NCI-H1092 (cell line): ENCODE results near the gene ELMO1.

ENCODE experiments used
- DNase-seq: peaks from one replicate; lab custom pipeline; 2025; lab: John Stamatoyannopoulos, UW

Gene ELMO1

DNA sequence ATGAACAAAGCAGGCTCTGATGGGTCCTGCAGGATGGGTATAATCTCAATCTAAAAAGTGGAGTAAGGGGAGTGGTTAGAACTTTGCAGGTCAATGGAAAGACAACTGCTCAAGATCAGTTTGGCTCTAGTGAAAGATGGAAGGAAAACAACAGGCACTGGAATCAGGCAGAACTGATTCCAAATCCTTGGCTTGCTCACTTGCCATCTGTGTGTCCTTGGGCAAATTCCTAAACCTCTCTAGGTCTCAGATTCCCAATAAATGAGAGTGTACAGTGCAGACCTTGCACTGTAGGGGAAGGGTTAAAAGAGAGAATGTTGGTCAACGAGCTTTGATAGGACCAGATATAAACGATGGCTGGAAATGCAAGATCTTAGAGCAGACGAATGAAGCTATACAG lies 538.3 kb downstream of the ELMO1 start:
- DNase-seq = no peak

- DNase-seq = no peak
These were observed 541.6 kb downstream of the ELMO1 start for GRCh38 chr7:36906956-36907635.

DNA sequence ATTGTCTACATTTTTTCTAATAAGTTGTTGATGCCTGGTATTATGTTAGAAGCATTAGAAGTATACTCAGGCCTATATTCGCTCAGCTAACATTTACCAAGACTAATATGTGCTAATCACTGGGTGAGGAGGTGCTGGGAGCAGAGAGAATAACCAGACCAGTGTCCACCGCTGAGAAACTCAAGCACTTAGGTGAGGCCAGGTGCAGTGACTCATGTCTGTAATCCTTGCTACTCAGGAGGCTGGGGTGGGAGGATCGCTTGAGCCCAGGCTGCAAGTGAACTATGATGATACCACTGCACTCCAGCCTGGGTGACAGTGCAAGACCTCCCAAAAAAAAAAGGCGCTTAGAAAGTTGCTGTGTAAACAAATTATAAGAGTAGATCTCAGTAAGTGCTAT lies 542.2 kb downstream of the ELMO1 start:
- DNase-seq = no peak

DNA sequence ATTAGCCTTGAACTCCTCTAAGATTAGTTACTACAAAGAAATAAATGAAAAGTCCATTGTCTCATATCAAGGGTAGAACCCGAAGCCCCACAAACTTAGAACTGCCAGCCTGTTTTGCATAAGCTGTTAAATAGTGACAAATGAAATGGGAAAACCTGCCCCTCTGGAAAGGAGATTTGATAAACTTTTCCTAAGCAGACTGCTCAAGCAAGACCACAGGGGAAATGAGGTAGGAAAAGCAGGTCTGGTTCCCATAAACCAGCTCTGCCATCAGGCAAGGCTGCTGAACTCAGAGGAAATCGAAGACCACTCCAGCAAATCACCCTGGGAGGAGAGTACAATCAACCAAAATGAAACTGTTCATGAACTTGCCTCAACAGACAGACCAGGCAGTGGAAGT lies 542.8 kb downstream of the ELMO1 start:
- DNase-seq = no peak

GRCh38 chr7:36904802-36905201 lies 543.9 kb downstream of the ELMO1 start:
- DNase-seq = no peak

DNA sequence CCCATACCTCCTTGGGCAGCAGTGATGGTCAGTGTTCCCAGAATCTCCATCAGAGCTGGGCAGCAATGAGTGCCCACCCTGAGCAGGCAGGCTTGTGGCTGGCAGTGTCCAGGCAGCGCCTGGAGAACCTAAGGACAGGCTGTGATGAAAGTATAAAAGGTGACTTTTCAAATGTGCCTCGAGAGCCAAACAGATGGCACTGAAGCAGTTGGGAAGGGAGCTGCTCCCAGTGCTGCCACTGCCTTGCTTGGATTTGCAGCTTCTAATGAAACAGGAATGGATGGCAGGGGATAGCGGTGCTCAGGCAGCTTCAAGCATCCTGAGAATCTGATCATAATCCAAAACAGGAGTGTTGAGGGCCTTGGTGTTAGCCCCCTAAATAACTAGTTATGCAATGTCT lies 544.6 kb downstream of the ELMO1 start:
- DNase-seq = no peak

GRCh38 chr7:36900988-36901710 lies 547.5 kb downstream of the ELMO1 start:
- no peak for DNase-seq

DNA sequence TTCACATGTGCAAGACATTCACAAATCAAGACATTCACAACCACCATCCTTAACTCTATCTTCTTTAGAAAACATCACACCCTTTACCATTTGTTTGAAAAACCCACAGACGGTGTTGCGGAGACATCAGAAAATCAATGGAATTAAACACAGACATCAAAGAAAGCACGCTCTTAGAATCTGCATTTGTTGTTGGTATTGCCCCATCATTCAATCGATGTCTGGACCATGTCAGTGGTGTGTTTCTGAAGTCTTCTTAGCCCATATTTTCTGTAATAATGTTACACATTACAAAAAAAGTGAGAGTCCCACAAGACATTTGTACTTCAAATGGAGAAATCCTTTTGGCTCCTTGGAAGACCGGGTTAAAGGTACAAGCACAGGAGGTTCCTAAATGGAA lies 550.5 kb downstream of the ELMO1 start:
- no peak for DNase-seq

DNA sequence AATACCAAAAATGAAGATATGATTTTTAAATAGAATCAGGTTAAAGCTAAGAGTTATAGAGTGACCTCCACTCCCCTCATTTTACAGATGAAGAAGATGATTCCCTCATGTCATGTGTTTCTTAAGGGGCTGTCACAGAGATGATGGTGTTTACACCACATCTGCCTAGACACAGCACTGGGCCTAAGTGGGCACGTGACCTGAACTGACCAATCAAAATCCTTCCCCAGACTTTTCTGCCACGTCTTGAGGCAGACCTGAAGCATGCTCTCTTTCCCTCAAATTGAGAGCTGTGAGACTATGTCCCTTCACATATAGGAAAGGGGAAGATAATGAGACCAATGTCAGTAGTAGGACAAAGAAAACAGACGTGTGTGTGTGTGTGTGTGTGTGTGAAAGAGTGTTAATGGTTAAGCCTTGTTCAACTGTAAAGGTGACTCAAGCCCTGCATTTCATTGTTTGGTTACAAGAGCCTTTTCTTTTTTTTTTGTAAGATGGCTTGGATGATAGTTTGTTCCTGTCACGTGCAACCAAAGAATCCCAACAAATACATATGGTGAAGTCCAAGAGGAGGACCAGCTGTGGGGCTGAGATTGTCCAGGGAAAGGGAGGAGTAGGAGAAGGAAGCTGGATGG lies 551.6 kb downstream of the ELMO1 start:
- DNase-seq = no peak

GRCh38 chr7:36896418-36896817 lies 552.2 kb downstream of the ELMO1 start:
- no peak for DNase-seq

GRCh38 chr7:36895192-36895591 lies 553.5 kb downstream of the ELMO1 start:
- no peak for DNase-seq

DNA sequence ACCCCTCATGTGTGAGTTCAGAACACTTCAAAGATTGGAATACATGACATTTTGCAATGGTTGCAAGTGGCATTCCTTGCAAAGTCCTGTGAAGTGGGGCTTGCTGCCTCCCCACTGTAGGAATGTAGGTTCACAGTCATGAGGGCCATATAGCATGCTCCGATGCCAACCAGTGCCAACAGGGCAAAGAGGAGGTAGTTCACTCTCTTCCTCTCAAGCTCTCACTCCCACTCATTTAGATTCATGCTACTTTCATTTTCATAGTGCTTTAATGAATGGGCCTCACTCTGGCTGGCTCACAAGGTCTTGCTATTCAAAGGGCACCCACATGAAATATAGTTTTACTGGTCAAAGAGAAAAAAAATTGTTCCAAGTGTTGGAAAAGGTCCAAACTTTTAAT lies 554.5 kb downstream of the ELMO1 start:
- no peak for DNase-seq

- no peak for DNase-seq
These were observed 559.5 kb downstream of the ELMO1 start for GRCh38 chr7:36889182-36889581.

- DNase-seq = no peak
These were observed 560.7 kb downstream of the ELMO1 start for GRCh38 chr7:36887969-36888368.

- no peak for DNase-seq
These were observed 561.4 kb downstream of the ELMO1 start for GRCh38 chr7:36887233-36887632.

- no peak for DNase-seq
These were observed 563.8 kb downstream of the ELMO1 start for GRCh38 chr7:36884910-36885309.

DNA sequence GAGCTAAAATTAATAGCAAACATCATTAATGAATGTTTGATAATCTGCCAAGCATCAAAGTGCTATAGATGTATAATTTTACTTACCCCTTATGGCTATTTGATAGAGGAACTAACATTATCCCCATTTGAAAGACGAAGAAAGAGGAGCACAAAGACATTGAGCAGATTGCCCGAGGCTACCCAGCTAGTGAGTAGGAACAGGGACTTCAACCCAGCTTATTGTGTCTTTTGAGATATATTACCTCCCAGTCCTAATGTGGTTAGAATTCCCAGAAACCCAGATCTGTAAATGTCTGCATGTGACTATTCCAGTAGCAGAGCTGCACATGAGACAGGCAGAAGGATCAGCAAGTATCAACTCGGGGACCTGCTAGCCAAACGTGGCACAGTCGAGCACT lies 564.3 kb downstream of the ELMO1 start:
- no peak for DNase-seq

DNA sequence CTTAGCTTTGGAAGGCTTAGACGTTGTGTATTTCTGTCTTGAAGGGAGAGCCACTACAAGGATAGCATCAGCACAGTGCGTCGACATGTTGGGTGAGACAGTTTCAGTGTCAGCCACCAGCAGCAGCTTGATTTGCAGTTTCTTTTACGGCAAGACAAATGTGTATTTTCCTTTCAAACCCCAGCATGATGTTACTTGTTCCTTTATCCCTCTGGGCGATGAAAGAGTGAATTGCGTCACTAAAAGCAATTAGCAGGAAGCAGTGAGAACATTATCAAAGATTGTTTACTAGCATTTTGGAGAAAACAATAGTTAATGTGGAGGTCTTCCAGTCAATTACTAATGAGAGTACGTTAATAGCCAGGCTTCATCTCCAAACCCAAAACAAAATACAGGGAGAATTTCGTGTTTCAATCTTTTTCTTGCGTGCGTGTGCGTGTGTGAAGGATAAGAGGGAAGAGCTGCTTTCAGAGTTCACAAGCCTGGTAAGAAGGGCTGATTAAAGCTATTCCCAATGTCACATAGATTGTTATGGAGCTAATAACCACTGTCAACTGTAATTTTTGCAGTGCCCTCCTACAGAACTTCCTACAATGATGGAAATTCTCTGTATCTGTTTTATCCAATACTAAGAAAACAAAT lies 567.3 kb downstream of the ELMO1 start:
- no peak for DNase-seq

DNA sequence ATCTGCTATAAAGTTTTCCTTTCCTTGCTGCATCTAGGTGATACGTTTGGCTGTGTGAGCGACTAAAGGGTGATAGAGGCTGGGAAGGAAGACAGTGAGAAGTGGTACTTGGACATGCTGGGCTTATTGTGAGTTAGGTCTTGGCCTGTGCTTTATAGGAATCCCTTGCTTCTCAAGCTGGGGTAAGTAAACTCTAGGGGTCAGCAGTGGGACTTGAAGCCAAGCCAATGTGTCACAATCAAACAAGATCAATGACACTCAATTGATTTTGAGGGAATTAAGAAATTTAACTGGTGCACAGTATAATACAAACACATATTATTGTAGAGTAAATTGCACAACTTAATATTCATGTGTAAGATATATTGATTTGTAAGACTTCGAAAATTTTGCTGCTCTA lies 568.6 kb downstream of the ELMO1 start:
- DNase-seq = no peak

- DNase-seq = no peak
These were observed 569.6 kb downstream of the ELMO1 start for GRCh38 chr7:36879021-36879420.

DNA sequence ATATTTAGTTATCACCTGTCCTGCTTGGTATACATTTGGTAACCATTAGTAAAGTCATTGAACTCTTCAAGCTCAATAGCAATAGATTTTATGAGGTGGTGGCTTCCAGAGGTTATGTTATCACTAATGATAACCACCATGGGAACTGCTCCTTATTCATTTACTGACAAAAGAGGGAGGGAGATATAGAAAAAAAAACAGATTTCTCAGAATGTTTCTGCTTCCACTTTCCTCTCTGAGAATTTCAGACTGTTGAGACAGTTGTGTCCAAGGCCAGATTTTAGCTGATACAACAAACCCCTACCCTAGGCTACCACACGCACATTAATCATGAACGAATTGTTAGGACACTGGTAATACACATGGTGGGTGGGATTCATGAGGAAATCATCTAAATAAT lies 570.4 kb downstream of the ELMO1 start:
- DNase-seq = no peak

- DNase-seq = no peak
These were observed 572.9 kb downstream of the ELMO1 start for GRCh38 chr7:36875794-36876193.

GRCh38 chr7:36874041-36874440 lies 574.6 kb downstream of the ELMO1 start:
- DNase-seq = no peak
